Right renal cortex interstitium (tissue), 3 donors: Measurements from ENCODE around the gene FAM241A. TPM values are rescaled to one million over a fixed set of nuclear protein-coding genes. Genes with fewer than 3 reads are reported as not detected.
"Not testable (repeated sequence)": the region's sequence is repeated elsewhere in the genome, so short reads cannot be mapped to it uniquely, and the experiment has no call there.

Experiments
- DNase-seq, 3 donors: peaks; one replicate each; pipeline ENCODE4 v3.0.0-alpha.2; 2013; ENCODE audit warnings: low read depth in 3 of 3, low spot score in 2 of 3
- polyA plus RNA-seq, 3 donors: library from polyadenylated mRNA; unstranded; fragments of 120-200 nt; gene quantifications; one replicate each; pipeline ENCODE4 v1.2.1, GENCODE V29; 2013; ENCODE audit not compliant: insufficient read length in 3 of 3

Gene FAM241A
- polyA plus RNA-seq, 3 donors, result 1.4 to 1.7 (median 1.6) TPM

GRCh38 chr4:112136551-112136950 is 8.7 kb upstream of the FAM241A start:
- no peak for DNase-seq

GRCh38 chr4:112138538-112138937 is 6.7 kb upstream of the FAM241A start:
- no peak for DNase-seq

- no peak for DNase-seq
These were observed 4.7 kb upstream of the FAM241A start for GRCh38 chr4:112140536-112140935.

- DNase-seq, result no peak
These were observed 3.7 kb upstream of the FAM241A start for GRCh38 chr4:112141366-112142138.

DNA sequence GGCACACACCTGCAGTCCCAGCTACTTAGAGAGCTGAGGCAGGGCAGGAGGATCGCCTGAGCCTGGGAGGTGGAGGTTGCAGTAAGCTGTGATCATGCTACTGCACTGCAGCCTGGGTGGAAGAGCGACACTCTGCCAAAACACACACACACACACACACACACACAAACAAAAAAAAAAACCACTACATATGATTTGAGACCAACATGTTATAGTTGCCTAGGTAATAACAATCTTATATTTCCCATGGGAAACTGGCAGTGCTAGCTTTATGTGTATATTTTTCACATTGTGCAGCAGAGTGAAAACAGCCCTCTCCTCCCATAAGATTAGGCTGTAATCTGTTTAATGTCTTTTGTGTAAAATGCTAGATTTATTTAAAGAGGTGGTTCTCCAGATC is 3.1 kb upstream of the FAM241A start:
- no peak for DNase-seq

DNA sequence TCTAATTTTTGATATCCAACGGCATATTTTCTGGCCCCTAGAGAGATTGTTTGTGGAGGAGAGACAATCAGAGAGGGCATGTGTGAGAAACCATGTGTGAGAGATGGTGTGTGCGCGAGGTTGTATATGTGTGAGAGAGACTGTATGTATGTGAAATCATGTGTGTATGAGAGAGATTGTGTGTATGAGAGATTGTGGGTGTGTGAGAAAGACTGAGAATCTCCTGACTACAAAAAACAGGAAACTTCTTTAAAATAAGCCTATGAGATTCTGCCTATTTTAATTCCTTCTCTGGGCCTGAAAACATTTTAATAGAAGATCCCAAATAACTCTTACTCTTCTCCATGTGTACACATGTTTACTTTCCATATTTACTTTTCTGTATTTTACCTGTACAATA is 1.5 kb upstream of the FAM241A start:
- no peak for DNase-seq

- peak in 1 of 3 donors; percentile 3 for DNase-seq
These were observed 518 bp upstream of the FAM241A start for GRCh38 chr4:112144546-112145325.

DNA sequence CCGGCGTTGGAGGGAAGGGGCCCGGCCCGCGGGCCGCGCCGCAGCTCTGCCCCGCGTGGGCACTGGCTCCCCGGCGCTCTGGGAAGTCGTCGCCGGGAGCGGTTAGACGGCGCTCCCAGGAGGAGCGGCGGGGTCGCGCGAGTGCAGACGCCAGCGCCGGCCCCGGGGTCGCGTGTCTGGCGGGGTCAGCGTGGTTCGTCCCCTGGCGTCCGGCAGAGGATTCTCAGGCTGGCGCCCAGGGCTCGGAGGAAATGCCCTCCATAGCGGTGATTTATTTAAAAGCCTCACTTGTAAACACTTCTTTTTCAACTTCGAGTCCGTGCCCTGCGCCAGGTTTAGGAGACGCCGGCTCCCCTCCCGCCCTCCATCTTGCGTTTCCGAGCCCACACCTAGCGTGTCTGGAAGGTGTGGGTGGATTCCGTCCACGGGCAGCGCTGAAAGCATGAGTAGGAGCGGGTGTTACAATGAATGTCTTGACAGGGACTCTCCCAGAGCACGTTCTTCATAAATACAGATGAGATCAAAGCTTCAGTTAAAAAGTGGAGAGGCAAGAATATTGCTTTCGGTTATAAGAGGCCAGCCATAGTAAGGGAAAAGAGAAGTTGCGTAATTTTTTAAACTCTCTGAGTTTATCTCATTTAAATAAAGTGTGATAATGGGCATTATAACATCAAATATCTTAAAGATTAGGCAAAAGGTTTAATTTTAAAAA is 692 bp downstream of the FAM241A start:
- peak; percentile 10 to 16 (median 13) for DNase-seq

DNA sequence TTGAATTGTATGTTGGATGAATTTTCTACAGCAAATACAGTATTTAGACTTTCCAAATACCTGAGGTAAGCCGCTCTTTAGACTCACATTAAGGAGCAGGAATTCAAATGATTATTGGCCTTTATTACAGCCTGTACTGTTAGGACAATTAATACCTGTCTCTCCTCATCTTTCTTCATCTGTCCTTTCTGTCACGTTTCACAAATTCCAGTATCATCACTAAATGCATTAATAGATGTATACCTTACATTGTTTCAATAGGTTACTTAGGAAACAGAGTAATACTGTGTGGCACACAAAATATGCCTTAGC is 1.2 kb downstream of the FAM241A start:
- no peak for DNase-seq

- DNase-seq, result no peak
These were observed 2.4 kb downstream of the FAM241A start for GRCh38 chr4:112147697-112148096.

DNA sequence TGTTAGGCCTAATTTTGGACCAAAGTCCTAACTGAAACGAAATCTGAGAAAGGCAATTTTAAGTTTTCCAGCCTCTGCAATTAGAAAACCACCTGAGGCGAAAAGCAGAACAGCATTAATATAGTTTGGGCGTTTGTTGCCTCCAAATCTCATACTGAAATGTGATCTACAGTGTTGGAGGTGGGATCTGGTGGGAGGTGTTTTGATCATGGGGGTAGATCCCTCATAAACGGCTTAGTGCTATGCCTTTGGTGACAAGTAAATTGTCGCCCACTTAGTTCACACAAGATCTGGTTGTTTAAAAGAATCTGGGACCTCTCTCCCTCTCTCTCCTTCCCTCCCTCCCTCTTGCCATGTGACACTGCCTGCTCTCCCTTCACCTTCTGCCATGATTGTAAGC is 5.7 kb downstream of the FAM241A start:
- DNase-seq, result no peak

- DNase-seq, result no peak
These were observed 7.3 kb downstream of the FAM241A start for GRCh38 chr4:112152521-112152920.

DNA sequence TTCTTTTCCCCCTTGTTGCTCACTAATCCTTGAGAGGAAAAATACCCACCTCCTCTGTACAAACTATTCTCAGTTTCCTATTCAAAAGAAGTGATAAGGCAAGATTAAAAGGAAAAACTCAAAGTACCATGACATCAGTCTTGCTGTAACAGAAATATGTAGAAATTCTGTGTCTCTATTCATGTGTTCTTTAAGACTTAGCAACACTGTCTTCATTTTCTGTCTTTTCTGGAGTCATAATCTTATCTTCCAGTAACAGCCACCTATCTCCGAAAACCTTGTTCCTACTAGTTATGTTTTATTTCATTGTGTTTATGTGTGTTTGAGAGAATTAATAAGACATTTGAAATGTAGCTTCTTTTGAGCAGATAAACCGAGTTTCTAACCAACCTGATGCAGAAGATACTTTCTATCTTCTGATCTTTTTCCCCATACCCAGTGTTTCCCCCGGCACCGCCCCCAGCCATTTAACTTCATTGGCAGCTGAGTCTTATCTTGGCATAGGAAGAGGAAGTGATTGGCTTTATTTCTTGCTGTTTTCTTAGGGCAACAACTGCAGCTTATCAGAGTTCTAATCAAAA is 8.0 kb downstream of the FAM241A start:
- no peak for DNase-seq

DNA sequence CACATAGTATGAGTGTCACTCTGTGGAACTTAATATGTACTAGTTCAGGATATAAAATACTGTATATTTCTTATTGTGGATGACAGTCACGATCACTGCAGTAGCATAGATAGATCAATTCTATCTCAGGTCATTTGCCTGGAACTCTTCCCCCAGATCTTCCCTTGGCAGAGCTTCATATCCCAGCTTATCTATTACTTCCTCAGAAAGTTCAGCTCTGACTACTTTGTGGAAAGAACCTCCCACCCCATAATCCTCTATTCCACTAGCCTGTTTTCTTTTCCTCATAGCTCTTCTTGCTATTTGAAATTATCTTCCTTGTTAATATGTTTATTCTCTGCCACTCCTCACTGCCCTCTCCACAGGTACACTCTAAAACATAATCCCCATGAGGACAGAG is 10.9 kb downstream of the FAM241A start:
- DNase-seq, result no peak

- DNase-seq, result no peak
These were observed 11.3 kb downstream of the FAM241A start for GRCh38 chr4:112156553-112156952.

DNA sequence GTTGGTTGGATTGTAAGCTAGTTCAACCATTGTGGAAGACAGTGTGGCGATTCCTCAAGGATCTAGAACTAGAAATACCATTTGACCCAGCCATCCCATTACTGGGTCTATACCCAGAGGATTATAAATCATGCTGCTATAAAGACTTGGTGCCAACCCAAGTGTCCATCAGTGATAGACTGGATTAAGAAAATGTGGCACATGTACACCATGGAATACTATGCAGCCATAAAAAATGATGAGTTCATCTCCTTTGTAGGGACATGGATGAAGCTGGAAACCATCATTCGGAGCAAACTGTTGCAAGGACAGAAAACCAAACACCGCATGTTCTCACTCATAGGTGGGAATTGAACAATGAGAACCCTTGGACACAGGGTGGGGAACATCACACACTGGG is 18.5 kb downstream of the FAM241A start:
- DNase-seq, result not testable (repeated sequence)

GRCh38 chr4:112167794-112168193 is 22.5 kb downstream of the FAM241A start:
- no peak for DNase-seq

- DNase-seq, result no peak
These were observed 23.7 kb downstream of the FAM241A start for GRCh38 chr4:112168719-112169500.

DNA sequence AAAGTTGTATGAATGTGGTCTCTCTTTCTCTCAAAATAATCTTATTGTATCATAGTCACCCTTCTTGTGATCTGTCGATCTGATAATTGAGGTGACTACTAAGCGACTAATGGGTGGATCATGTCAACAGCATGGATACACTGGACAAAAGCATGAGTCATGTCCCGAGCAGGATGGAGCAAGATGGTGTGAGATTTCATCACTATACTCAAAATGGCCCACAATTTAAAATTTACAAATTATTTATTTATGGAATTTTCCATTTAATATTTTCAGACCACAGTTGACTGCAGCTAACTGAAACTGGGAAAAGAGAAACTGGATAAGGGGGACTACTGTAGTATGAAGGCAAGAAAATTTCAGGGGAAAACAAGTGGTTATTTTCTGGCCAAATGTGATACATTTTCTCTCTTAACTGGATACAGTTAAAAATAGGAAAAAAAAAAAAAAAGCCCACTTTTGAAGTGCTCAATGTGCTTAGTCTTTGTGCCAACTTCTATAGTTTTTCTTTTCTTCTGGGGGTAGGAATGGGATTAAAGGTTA is 25.3 kb downstream of the FAM241A start:
- DNase-seq, result no peak
